Dendritic cell treated with granulocyte-macrophage colony-stimulating factor and Interleukin-4, amounts not matched to agents 40 ng/mL and 50 ng/mL, for 4 days (primary cell): ENCODE data around the gene NUMBL.
"Not testable (repeated sequence)": the region's sequence is repeated elsewhere in the genome, so short reads cannot be mapped to it uniquely, and the experiment has no call there.

Experiments
- H3K27ac Mint-ChIP-seq: one replicate; pipeline ENCODE4 v1.8.0; 2022; ENCODE audit warnings: mild to moderate bottlenecking, mixed read lengths
- H3K27me3 Mint-ChIP-seq: one replicate; pipeline ENCODE4 v1.8.0; 2022; ENCODE audit warnings: mild to moderate bottlenecking, mixed read lengths
- H3K36me3 Mint-ChIP-seq: one replicate; pipeline ENCODE4 v1.8.0; 2022; ENCODE audit warnings: low read depth, mixed read lengths
- H3K4me1 Mint-ChIP-seq: one replicate; pipeline ENCODE4 v1.8.0; 2022; ENCODE audit warnings: low read depth, mixed read lengths
- H3K4me3 Mint-ChIP-seq: one replicate; pipeline ENCODE4 v1.8.0; 2022; ENCODE audit warnings: mild to moderate bottlenecking, moderate library complexity, mixed read lengths
- H3K9me3 Mint-ChIP-seq: one replicate; pipeline ENCODE4 v1.8.0; 2022; ENCODE audit warnings: mixed read lengths
- intact Hi-C: fragments of 100-400 bp; cut with micrococcal nuclease; formaldehyde crosslinking; loops from one replicate; pipeline ENCODE4 v1.15.0; 2022

NUMBL gene

DNA sequence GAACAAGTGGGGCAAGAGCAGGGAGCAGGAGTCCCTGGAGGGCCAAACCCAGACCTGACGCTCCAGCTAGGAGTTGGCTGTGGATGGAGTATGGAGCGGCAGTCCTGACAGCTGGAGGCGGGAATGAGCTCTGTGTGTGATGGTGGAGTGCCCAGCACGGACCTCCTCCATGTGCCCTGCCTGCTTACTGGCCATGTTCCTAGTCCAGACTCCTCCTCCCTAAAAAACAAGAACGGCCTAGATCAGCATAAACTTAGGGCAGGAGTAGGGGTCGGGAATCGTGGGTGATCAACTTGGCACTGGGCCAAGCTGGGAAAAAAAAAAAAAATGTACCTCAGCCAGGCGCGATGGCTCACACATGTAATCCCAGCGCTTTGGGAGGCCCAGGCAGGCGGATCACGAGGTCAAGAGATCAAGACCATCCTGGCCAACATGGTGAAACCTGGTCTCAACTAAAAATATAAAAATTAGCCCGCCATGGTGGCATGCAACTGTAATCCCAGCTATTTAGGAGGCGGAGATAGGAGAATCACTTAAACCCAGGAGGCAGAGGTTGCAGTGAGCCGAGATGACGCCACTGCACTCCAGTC lies 59.8 kb downstream of the NUMBL start:
- H3K27ac Mint-ChIP-seq = no peak overlapping the region
- peaks cover 25% of the 10 kb centered on the region for H3K27me3 Mint-ChIP-seq
- peaks cover 31% of the 10 kb centered on the region for H3K36me3 Mint-ChIP-seq
- H3K4me3 Mint-ChIP-seq = no peak overlapping the region
- intact Hi-C loops = loop anchor here (5.0 to 10.0 kb wide), 3 partner anchors 108 to 496 kb away; no protein-coding TSS in a partner anchor
- H3K9me3 Mint-ChIP-seq = no peaks in the 10 kb centered on the region
- H3K4me1 Mint-ChIP-seq = peaks cover 14% of the 10 kb centered on the region

DNA sequence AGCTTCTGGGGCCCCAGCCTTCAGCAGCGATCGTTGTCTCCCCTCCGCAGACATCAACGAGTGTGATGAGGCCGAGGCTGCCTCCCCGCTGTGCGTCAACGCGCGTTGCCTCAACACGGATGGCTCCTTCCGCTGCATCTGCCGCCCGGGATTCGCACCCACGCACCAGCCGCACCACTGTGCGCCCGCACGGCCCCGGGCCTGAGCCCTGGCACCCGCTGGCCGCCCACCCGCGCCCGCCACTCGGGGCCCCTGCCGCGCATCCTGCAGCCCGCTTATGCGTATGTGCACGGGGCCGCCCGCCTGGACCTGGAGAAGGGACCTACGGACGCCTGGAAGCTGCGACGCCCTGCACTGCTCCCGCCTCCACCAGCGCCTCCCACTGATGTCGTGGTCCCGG lies 61.1 kb downstream of the NUMBL start:
- H3K36me3 Mint-ChIP-seq = peaks cover 44% of the 10 kb centered on the region
- no peaks in the 10 kb centered on the region for H3K9me3 Mint-ChIP-seq
- no peak overlapping the region for H3K27ac Mint-ChIP-seq
- intact Hi-C loops = no loop called here
- no peak overlapping the region for H3K4me3 Mint-ChIP-seq
- peaks cover 20% of the 10 kb centered on the region for H3K4me1 Mint-ChIP-seq
- H3K27me3 Mint-ChIP-seq = peaks cover 12% of the 10 kb centered on the region

DNA sequence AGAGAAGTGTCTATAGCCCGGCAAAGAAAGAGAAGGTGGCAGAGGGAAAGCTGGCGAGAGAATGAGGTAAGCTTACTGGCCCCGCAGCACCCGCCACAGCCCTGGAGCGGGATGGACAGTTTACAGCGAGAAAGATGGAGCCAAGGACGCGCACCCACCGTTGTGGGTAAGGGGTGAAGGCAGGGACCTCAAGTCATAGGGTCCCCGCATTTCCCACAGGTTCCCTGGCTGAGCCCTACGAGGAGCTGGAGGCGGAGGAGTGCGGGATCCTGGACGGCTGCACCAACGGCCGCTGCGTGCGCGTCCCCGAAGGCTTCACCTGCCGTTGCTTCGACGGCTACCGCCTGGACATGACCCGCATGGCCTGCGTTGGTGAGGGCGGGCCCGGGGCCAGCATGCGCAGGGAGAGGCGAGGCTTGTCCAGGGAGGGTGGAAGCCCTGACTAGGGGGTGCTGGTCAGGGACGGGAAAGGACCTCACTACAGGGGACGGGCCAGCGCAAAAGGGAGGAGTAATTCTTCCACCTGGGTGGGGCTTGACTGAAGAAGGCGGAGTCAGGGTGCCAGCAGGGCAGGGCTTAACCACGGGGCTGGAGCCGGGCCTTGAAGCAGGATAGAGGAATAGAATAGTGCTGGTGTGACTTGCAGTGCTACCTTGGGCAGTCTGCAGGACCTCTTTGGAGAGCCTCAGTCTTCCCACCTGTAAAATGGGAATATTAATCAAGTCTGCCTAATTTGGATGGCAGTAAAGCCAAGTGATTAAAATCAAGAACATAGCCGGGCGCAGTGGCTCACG lies 62.8 kb downstream of the NUMBL start:
- Mint-ChIP-seq H3K36me3 (peaks cover 60% of the 10 kb centered on the region), H3K27ac (no peak overlapping the region), H3K27me3 (no peaks in the 10 kb centered on the region), H3K4me1 (peaks cover 18% of the 10 kb centered on the region), H3K9me3 (no peaks in the 10 kb centered on the region), H3K4me3 (no peak overlapping the region)
- intact Hi-C loops = no loop called here

DNA sequence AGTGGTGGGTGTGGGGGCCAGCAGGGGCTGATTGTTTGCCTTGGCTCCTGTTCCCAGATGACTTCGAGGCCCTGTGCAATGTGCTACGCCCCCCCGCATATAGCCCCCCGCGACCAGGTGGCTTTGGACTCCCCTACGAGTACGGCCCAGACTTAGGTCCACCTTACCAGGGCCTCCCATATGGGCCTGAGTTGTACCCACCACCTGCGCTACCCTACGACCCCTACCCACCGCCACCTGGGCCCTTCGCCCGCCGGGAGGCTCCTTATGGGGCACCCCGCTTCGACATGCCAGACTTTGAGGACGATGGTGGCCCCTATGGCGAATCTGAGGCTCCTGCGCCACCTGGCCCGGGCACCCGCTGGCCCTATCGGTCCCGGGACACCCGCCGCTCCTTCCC lies 63.5 kb downstream of the NUMBL start:
- intact Hi-C loops = no loop called here
- Mint-ChIP-seq H3K4me3 (no peak overlapping the region), H3K36me3 (peaks cover 67% of the 10 kb centered on the region), H3K9me3 (no peaks in the 10 kb centered on the region), H3K4me1 (peaks cover 18% of the 10 kb centered on the region), H3K27me3 (no peaks in the 10 kb centered on the region), H3K27ac (no peak overlapping the region)

DNA sequence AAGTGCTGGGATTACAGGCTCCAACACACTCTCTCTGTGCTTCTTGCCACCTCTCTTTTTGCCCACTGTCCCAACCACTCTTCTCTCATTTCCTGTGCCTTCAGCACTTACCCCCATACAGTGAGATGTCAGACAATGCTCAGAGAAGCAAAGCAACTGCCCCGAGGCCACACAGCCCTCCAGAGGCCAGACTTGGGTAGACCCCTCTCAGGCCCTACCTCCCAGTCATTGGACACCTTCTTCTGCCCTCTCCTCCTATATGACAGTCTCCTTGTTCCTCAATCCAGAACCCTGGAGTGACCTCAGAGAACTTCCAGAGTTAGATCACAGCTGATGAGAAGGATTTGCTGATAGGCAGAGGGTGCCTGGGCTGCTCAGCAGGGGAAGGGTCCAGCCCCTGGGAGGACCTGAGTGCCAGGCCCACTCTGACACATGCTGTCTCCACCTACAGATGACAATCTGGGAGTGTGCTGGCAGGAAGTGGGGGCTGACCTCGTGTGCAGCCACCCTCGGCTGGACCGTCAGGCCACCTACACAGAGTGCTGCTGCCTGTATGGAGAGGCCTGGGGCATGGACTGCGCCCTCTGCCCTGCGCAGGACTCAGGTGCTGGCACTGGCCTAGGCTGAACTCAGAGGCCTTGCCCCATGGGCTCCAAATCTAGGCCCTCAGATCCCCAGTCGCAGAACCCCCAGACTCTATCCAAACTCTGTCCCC lies 64.9 kb downstream of the NUMBL start:
- no peak overlapping the region for H3K4me3 Mint-ChIP-seq
- no peak overlapping the region for H3K27ac Mint-ChIP-seq
- peaks cover 80% of the 10 kb centered on the region for H3K36me3 Mint-ChIP-seq

DNA sequence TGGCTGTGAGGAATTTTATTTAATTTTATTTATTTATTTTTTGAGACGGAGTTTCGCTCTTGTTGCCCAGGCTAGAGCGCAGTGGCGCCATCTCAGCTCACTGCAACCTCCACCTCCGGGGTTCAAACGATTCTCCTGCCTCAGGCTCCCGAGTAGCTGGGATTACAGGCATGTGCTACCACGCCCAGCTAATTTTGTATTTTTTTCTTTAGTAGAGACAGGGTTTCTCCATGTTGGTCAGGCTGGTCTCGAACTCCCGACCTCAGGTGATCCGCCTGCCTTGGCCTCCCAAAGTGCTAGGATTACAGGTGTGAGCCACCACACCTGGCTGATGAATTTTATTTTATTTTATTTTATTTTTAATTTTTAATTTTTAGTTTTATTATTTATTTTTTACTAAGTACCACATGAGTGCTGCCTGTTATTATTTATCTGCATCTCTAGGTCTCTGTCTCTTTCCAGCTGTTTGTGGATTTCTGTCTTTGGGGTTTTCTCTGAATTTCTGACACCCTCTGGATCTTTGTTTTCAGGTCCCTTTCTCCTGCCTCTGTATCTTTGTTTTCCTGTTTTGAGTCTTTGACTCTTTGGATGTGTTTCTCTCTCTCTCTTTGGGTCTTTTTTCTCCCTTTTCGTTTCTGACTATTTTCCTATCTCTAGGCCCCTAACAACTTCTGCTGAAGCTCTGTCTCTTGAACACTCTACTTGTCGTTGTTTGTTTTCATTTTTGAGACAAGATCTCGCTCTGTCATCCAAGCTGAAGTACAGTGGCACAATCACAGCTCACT lies 65.9 kb downstream of the NUMBL start:
- intact Hi-C loops, H3K9me3 Mint-ChIP-seq: not testable (repeated sequence)
- H3K36me3 Mint-ChIP-seq = peaks cover 81% of the 10 kb centered on the region

More for the DNA sequence above, 64.9 kb downstream of the NUMBL start:
- Mint-ChIP-seq H3K27me3 (no peaks in the 10 kb centered on the region), H3K9me3 (no peaks in the 10 kb centered on the region), H3K4me1 (peaks cover 18% of the 10 kb centered on the region)
- intact Hi-C loops = no loop called here

DNA sequence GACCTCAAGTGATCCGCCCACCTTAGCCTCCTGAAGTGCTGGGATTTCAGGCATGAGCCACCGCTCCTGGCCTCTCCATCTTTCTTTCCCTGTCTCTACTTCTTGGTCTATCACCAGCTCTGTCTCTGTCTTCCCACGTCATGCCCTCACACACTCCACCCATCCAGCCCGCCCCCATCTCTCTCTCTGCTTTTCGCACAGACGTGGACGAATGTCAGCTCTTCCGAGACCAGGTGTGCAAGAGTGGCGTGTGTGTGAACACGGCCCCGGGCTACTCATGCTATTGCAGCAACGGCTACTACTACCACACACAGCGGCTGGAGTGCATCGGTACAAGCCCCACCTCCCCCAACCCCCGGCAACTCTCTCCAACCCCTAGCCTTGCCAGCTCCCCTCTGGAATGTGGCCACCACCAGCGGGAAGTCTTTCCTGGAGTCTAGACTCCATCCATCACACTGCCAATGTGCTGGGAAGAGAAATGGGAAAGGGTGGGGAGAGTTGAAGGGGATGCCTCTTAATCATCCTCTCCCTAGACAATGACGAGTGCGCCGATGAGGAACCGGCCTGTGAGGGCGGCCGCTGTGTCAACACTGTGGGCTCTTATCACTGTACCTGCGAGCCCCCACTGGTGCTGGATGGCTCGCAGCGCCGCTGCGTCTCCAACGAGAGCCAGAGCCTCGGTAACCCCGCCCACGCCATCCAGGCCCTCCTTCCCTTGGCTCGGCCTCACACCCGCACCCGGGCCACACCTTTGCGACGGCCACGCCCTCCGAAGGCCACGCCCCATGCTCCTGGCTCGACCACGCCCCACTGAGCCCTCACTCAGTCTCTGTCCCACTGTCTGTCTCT lies 66.8 kb downstream of the NUMBL start:
- H3K9me3 Mint-ChIP-seq = no peaks in the 10 kb centered on the region
- H3K4me1 Mint-ChIP-seq = peaks cover 18% of the 10 kb centered on the region
- intact Hi-C loops = no loop called here
- H3K4me3 Mint-ChIP-seq = no peak overlapping the region
- H3K27ac Mint-ChIP-seq = no peak overlapping the region
- peaks cover 84% of the 10 kb centered on the region for H3K36me3 Mint-ChIP-seq
- H3K27me3 Mint-ChIP-seq = no peaks in the 10 kb centered on the region

More for the DNA sequence above, 65.9 kb downstream of the NUMBL start:
- H3K27ac Mint-ChIP-seq, H3K4me3 Mint-ChIP-seq, H3K27me3 Mint-ChIP-seq: not testable (repeated sequence)
- peaks cover 18% of the 10 kb centered on the region for H3K4me1 Mint-ChIP-seq

DNA sequence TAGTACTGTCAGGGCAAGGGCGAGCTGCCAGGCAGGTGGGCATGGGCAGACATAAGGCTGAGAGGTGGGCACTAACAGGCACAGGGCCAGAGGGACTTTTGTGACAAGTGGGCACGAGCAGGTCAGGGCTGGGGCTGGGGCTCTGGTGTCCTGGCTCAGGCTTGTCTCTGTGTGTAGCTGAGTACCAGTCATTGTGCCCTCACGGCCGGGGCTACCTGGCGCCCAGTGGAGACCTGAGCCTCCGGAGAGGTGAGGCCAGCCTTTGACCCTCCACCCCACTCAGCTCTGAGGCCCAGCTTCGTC lies 67.7 kb downstream of the NUMBL start:
- H3K4me3 Mint-ChIP-seq = no peak overlapping the region
- H3K27ac Mint-ChIP-seq = no peak overlapping the region
- intact Hi-C loops = no loop called here
- no peaks in the 10 kb centered on the region for H3K27me3 Mint-ChIP-seq
- H3K4me1 Mint-ChIP-seq = peaks cover 18% of the 10 kb centered on the region
- H3K36me3 Mint-ChIP-seq = peaks cover 83% of the 10 kb centered on the region
- no peaks in the 10 kb centered on the region for H3K9me3 Mint-ChIP-seq

DNA sequence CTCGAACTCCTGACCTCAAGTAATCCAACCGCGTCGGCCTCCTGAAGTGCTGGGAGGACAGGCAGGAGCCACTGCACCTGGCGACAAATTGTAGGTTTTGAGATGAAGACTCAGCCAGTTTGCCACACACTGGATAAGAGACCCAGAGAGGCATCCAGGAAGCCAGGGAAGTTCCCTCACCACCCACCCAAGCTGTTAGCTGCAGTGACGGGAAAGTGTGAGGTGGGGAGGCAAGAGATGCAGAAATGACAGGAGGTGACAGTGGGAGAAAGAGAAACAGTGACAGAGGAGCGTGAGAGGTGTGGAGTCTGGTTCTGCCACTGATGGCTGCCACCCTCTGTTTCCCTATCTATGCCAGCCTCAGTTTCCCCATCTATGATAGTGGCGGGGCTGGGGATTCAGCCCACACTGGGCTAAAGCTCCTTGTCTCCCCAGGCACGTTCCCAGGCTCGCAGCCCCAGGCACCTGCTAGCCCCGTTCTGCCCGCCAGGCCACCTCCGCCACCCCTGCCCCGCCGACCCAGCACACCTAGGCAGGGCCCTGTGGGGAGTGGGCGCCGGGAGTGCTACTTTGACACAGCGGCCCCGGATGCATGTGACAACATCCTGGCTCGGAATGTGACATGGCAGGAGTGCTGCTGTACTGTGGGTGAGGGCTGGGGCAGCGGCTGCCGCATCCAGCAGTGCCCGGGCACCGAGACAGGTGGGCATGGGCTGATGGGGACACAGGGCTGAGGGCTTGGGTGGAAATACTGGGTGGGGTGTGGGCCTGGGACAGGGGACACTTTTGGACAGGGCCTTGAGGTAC lies 68.3 kb downstream of the NUMBL start:
- no peaks in the 10 kb centered on the region for H3K27me3 Mint-ChIP-seq
- peaks cover 78% of the 10 kb centered on the region for H3K36me3 Mint-ChIP-seq
- no peak overlapping the region for H3K27ac Mint-ChIP-seq
- H3K9me3 Mint-ChIP-seq = no peaks in the 10 kb centered on the region
- H3K4me1 Mint-ChIP-seq = peaks cover 18% of the 10 kb centered on the region
- intact Hi-C loops = no loop called here
- no peak overlapping the region for H3K4me3 Mint-ChIP-seq

DNA sequence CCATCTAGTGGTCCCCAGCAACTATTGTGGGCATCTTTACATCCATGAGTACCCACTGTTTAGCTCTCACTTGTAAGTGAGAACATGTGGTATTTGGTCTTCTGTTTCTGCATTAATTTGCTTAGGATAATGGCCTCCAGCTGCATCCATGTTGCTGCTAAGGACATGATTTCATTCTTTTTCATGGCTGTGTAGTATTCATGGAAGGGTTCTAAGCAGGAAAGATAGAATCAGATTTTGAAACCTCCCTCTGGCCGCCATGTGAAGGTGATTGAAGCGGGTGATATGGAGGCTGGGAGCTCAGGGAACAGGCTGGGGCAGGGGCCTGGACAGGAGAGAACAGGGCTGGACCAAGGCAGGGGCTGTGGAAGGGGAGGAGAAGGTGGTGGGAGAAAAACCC lies 69.2 kb downstream of the NUMBL start:
- Mint-ChIP-seq H3K4me1 (peaks cover 16% of the 10 kb centered on the region), H3K27me3 (no peaks in the 10 kb centered on the region), H3K36me3 (peaks cover 76% of the 10 kb centered on the region), H3K27ac (no peak overlapping the region), H3K4me3 (no peak overlapping the region), H3K9me3 (no peaks in the 10 kb centered on the region)
- intact Hi-C loops = no loop called here

DNA sequence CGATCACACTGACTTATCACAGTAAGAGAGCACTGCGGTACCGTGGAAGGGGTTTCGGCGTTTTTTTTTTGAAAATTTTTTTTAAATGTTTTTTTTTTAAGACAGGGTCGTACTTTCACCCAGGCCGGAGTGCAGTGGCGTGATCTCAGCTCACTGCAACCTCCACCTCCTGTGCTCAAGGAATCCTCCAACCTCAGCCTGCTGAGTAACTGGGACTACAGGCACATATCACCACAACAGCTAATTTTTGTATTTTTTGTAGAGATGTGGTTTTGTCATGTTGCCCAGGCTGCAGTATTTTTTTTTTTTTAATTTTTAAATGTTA lies 70.3 kb downstream of the NUMBL start:
- Mint-ChIP-seq H3K27ac (no peak overlapping the region), H3K4me3 (no peak overlapping the region), H3K36me3 (peaks cover 64% of the 10 kb centered on the region), H3K4me1 (peaks cover 7% of the 10 kb centered on the region), H3K9me3 (no peaks in the 10 kb centered on the region), H3K27me3 (no peaks in the 10 kb centered on the region)
- intact Hi-C loops = no loop called here

DNA sequence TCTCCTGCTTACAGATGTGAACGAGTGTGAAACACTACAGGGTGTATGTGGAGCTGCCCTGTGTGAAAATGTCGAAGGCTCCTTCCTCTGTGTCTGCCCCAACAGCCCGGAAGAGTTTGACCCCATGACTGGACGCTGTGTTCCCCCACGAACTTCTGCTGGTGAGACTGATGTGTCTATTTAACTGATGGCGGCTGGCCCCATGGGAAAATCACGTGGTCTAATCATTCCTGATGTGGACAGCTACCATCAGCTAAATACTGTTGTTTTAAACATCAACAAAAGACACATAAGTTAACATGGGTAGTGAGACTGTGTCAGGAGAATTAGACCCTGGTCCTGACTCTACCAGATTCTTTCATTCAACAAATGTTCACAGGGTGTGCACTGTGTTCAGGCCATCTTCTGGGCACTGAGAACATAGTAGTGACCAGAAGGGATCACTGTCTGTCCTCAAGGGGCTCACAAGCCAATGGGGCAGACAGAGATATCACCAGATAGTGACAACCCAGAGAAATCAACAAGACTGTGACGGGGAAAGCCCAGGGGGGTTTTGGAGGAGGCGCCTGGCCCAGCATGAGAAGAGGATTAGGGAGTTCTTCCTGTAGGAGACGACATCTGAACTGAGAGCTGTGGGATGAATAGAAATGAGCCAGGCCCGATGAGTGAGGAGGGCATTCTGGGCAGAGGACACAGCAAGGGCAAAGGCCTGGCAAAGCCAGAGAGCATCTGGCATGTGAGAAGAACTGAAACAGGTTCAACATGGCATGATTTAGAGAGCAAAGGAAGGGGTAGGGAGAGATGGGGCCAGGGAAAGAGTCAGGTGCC lies 70.9 kb downstream of the NUMBL start:
- no peak overlapping the region for H3K27ac Mint-ChIP-seq
- H3K4me1 Mint-ChIP-seq = peaks cover 7% of the 10 kb centered on the region
- intact Hi-C loops = no loop called here
- H3K9me3 Mint-ChIP-seq = no peaks in the 10 kb centered on the region
- H3K4me3 Mint-ChIP-seq = no peak overlapping the region
- H3K27me3 Mint-ChIP-seq = peaks cover 3% of the 10 kb centered on the region
- peaks cover 63% of the 10 kb centered on the region for H3K36me3 Mint-ChIP-seq
